Esophagus mucosa (tissue), 1 donor: ENCODE measurements around the gene CRY1. TPM values are rescaled to one million over a fixed set of nuclear protein-coding genes. Genes with fewer than 3 reads are reported as not detected.
"Not testable (repeated sequence)": the region's sequence is repeated elsewhere in the genome, so short reads cannot be mapped to it uniquely, and the experiment has no call there.

ENCODE experiments used
- ATAC-seq: fragments of 200-7000 bp; cut with Tn5 transposase; one replicate; pipeline ENCODE4 v1.9.1; 2020
- total RNA-seq: library from RNA; stranded (reverse); gene quantifications from one replicate; pipeline ENCODE4 v1.2.4, GENCODE V29; 2023
- donor health status: DM: yes; HTN: yes; CAD: no.

The CRY1 gene
- total RNA-seq, 1 donor from 2014 or later = 5.0 TPM

DNA sequence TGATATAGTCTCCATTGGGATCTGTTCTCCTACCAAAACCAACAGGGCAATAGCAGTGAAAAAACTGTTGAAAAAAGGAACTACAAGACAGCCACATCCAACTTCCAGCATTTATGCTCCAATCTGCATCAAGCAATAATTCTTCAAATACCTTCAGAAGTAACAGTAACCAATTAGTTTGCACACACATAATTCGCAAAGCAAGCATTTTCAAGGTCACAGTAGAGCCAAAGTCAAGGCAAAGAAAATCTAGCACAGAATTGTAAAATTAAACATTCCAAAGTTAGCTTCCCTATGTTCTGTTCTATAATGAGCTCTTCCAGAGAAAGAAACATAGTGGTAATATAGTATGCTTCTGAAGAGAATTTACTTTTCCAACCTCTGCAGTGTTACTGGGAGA is 95.4 kb downstream of the CRY1 start:
- no peak for ATAC-seq

DNA sequence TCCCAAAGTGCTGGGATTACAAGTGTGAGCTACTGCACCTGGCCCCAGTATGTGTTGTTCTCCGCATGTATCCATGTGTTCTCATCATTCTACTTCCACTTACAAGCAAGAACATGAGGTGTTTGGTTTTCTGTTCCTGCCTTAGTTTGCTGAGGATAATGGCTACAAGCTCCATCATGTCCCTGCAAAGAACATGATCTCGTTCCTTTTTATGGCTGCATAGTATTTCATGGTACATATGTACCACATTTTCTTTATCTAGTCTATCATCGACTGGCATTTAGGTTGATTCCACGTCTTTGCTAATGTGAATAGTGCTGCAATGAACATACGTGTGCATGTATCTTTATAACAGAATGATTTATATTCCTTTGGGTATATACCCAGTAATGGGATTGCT is 97.2 kb downstream of the CRY1 start:
- not testable (repeated sequence) for ATAC-seq

DNA sequence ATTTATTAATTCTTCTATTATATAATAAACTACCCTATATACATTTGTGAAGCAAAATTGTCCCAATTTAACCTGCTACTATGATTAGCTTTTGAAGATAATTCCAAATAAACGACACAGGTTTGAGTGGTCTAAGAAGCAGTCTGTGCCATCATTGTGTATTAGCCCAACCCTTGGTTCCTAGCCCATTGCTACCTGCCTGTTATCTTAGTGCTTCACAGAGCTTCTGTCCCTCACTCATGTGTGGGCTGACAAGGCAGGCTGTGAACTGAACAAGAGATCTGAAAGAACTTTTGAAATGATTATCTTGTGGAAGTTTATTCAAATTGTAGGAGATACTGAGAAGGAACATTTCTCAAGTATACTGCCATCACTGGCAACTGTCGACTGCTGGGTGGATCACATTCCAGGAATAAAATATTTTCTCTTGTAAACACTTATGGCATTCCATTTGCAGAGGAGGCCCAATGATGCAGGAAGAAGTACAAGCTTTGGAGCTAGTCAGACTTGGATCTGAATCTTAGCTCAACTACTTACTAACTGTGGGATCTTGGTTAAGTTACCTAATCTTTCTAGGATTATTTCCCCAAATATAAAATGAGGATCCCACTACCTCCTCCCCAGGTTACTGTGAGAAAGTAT is 98.6 kb downstream of the CRY1 start:
- ATAC-seq = no peak

DNA sequence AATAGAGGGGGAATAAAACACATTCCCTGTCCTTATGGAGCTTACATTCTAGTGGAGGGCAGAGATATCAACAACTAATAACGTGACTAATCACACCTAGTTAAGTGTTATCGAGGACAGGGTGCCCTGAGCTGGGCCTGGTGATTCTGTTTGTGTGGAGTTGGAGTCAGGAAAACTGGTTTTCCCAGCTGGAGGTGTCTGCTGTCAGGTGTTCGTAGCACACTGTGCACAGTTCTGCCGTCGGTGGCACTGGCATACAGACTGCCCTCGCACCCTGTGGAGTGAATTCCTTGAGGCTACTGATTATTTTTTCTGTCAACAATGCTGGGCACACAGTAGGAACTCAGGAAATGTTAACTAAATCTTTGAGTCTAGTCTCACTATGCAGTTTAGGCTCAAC is 105.5 kb downstream of the CRY1 start:
- ATAC-seq = peak; percentile 49

DNA sequence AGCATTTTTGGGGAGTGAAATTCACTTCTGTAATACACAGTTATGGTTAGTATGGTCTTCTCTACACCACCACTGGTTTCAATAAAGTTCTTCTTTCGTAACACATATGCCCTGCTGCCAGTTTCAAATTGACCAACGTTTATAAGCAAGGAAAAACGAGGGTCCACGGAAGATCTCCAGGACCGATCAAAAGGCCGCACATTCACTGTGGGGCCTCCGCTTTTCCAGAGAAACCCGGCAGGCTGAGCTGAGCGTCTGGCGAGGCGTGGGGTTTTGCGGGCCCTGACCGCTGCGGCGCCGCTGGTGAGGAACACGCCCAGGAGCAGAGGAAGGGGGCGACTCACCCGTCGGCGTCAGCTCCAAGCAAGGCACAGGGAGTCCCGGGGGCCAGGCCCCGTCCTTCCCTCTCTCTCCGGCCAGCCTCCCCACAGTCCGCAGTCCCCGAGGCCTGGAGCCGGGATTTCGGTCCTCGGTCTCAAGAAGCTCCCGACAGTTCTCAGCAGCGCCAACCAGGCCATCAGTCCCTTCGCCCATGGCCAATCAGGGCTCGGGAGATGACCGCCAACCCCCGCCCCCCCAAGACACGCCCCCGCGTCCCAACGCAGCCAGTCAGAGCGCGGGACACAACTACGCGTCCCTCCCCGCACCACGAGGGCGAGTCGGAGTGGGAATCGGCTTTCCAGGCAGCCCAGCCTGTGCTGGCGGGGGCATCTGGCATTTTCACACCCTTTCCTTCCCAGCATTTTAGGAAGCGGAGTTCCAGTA is 106.5 kb downstream of the CRY1 start, which contains the start of gene MTERF2:
MTERF2 (minus strand) TSS at position 522 of the 765 bp plus-strand sequence. CDS start 8,432 bp downstream, outside the sequence.
- ATAC-seq = peak; percentile 99

DNA sequence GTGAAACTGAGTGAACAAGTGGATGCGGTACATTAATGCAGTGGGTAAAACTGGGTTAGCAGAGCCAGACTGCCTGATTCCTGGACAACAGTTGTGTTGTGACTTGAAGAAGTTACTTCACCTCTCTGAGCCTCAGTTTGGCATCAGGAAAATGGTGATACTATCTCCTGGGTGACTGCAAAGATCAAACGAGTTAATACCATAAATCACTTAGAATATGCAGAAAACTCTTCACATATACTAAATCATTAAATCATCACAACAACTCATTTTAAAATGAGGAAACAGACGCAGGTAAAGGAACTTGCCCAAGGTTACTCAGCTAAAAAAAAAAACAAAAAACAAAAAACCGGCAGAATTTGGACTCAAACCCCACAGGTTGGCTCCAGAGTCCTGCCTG is 107.2 kb downstream of the CRY1 start:
- no peak for ATAC-seq

DNA sequence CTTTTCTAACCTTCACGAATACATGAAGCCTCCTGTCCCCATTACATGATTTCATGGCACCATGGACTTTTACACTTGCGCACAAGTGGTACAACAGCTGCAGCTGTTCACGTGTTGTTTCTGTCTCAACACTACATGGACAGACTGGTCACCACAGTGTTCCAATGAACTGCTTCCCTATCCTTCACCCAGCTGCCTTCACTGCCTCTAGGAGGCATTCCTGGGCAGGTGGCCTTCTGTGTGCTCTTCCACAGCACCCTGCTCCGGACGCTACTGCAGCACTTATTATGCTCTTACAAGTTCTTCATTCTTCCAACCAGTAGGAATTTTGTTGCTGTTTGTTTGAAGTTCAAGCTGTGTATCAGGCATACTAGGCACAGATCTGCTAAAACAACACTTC is 107.9 kb downstream of the CRY1 start:
- ATAC-seq = no peak

DNA sequence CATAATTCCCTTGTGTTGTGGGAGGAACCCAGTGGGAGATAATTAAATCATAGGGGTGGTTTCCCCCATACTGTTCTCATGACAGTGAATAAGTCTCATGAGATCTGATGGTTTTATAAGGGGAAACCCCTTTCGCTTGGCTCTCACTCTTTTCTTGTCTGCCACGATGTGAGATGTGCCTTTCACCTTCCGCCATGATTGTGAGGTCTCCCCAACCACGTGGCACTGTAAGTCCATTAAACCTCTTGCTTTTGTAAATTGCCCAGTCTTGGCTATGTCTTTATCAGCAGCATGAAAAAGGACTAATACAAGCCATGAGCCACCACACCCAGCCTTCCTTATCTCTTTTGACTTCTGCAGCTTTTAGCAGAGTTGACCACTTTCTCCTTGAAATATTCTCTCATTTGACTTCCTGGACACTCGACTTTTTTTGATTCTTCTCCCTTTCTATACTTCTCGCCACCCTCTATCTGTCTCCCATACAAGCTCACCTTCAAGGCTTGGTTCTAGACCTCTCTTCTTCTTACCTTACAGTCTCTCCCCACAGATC is 108.7 kb downstream of the CRY1 start:
- no peak for ATAC-seq

DNA sequence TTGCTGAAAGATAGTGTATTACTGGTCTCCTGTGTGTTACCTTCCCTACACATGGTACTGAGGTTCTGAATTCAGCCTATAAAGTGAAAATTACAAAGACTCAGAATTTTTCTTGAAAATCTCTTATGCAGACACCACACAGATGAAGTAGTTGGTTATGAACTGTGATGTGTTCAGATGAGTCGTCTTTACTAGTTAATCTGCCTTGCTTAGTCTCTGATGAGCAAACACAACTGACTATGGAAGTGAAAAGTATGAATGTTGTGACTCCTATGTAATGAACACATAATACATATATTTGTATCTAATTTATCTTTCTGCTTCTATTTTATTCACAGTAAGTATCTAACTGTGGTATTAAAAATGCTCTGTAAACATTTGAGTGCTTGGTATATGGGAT is 111.1 kb downstream of the CRY1 start:
- no peak for ATAC-seq

DNA sequence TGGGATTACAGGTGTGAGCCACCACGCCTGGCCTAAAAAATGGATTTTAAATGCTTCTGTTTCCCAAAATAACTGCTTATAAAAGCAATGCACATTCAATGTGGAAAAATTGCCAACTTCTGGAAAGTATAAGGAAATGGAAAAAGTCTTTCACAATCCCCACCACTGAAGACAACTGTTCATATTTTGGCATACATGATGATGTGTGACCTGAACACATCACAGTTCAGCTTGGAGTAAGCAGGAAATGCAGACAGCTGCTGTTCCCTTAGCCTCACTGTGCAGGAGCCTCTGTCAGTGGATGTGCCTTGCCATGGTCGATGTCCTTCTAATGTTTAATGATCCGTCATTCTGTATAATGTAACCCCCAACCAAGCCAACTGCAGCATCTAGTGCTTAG is 111.6 kb downstream of the CRY1 start:
- ATAC-seq = no peak

DNA sequence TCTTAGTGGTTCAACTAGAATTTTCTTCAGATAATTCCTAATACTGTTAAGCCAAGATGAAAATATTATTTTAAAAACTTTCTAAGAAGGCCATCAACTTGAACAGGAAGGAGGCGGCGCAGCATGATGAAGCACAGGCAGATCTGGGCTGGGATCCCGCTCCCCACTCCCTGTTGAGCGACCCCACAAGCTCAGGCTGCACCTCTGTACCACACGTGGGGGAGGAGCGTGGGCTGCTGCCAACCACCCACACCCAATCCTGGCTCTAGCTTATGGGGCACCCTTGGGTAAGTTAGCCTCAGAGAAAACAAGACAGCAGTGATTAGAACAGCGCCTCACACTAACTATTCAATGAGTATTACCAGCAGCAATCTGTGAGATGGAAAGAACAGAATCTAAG is 112.4 kb downstream of the CRY1 start:
- ATAC-seq = no peak

DNA sequence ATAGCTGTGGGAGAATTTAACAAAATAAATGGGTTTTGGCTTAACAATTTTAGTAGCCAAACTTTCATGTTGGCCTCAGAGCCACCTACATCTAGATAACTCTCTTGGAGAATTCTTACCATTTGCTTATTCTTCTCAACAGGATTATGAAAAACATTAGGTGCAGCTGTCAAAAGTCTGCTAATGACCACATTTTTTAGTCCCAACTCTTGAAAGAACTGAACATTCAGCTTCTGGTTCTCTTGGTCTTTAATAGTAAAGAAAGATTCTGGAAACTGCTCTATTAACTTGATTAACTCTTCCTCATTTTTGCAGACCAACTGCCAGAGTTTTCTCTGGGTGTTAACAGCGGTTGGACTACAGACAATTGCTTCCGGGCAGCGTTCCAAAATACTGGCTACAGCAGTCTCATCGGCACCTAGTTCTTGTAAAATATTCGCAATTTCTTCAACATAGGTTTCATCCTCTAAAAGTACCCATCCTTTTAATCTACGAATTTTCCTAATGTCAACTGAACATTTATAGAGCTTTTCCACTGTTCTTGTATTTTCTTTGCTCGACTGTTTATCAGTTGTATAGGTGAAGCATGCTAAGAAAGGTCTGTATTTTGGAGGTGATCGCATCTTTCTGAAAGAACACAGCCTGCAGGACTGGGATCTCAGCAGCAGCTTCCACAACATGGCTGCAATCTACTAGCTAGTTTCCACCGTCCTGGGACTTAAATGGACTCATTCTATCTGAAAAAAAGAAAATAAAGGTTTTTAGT is 115.1 kb downstream of the CRY1 start:
- ATAC-seq = no peak

DNA sequence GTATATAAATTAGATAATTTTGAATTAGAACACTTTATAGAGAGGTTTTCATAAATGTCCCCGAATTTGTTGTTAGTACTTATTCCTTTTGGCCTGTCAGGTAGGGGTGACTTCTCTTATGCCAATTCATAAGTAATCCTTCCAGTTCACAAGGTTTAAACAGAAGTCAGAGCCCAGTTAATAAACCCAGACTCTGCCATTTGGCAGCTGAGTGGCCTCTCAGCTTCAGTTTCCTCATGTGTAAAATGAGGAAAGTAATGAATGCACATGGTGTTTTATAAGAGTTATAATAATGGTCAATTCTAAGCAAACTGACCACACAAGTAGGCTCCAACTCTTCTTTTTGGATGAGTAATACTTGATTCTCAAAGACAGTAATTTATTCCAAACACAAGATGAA is 116.7 kb downstream of the CRY1 start:
- no peak for ATAC-seq

DNA sequence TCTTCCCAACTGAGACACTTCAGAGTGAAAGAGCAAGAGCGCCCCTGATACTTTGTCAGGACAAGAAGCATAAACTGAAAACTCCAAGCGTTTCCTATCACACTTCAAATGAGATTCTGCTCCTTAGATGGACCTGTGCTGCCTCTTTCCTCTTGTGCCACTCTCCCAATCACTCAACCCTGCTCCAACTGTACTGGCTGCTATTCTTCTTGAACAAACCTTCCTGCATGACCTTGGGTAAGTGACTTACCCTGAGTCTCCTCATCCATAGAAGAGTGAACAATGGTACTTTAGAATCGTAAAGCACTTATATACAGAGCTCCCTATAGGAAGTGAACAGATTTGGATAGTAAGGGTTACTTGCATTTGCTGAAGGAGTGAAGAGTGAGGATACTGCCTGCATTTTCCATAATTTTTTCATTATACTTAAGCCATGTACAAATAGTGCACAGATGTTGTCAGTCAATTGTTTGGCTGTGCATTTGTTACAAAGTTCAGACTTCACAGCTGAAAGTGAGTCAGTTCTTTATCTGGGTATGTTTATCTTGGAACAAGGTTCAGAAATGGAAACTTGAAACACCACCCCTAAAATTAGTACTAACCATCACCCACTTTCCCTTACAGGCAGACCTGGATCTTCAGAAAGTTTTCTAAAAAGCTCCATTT is 117.2 kb downstream of the CRY1 start:
- no peak for ATAC-seq

DNA sequence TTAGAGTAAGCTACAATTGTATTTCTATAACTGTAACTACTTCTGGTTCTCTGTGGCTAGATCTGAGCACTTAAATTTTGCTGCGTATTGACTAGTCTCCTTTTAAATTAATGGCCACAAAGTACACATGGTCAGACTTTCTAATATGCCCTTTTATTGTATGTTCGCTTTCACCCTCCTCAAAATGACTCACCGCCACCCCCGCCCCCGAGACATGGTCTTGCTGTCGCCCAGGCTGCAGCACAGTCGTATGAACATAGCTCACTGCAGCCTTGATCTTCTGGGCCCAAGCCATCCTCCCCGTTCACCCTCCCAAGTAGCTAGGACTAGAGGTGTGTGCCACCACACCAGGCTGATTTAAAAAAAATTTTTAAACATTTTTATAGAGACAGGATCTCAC is 118.3 kb downstream of the CRY1 start:
- ATAC-seq = no peak

DNA sequence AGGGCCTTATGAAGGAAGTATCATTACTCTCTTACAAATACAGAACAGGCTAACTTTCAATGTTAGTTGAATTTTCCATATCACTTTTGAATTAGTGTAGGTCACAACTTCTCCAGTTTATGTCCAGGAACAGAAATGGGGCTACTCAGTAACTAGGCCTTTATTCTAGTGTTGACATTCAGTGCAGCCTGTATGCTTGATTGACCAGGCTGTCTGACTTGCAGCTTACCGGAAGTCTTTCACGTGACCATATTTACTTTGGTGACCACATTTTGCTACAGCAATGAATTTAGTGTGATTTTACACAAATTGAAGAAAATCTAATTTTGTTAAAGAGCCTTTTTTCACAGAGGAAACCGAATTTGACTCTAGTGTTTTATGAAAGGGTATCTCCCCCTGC is 118.8 kb downstream of the CRY1 start:
- ATAC-seq = no peak

DNA sequence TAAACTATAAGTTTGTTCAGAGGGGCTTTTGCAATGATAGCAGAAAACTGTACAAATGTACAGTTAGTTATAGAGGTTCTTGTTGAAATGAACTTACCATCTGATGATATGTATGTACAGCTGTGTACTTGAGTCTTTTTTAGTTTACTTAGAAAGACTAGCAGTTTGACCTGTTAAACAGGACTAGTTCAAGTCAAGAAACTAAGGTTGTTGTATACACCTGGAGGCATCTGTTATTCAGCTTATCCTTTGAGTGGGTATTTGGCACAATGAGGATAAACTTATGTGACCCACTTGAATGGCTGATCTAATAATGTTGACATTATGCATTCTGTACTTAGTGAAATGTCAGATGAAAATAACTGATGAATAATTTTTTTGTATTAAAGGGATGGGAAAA is 119.8 kb downstream of the CRY1 start:
- ATAC-seq = no peak

DNA sequence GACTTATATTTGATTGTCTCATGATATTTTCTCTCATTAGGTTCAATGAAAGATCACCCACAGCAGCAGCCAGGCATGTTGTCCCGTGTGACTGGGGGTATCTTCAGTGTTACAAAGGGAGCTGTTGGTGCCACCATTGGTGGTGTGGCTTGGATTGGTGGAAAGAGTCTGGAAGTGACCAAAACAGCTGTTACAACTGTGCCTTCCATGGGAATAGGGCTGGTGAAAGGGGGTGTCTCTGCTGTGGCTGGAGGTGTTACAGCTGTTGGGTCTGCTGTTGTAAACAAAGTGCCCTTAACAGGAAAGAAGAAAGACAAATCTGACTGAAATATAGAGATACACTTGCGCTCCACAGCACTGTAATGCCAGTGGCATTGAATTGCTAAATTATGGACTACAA is 122.3 kb downstream of the CRY1 start:
- no peak for ATAC-seq

DNA sequence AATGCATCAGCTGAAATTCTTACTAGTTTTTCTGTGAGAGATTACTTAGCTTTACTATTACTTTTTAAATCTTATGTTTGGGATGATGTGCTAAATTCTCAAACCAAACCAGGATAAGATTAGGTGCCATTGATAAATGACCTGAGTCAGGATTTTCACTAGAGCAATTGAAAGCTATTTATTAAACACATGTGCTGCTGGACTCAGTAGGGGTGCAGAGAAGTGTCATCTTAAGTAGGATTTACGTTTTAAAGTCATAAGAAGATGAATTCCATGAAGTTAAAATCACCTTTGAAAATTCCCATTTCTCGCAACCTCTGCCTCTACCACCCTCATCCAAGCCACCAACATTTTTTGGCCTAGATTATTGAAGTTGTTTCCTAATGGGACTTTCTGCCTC is 128.8 kb downstream of the CRY1 start:
- no peak for ATAC-seq

DNA sequence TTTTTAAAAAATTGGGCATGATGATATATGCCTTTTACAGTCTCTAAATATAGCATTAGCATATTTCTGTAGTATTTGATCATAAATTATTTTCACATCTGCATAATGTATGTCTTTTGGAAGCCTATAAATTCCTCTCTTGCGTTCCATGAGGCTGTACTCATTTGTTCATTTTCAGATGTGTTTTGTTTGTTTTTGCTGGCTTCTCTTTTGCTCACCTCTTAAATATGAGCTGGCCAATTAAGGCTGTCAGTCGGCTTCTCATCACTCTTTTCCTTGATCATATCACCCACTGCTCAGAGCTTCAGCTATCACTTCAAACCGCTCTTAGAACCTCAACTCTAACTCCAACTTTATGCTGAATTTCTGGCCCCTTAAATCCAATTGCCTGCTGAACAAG is 131.1 kb downstream of the CRY1 start:
- ATAC-seq = no peak

DNA sequence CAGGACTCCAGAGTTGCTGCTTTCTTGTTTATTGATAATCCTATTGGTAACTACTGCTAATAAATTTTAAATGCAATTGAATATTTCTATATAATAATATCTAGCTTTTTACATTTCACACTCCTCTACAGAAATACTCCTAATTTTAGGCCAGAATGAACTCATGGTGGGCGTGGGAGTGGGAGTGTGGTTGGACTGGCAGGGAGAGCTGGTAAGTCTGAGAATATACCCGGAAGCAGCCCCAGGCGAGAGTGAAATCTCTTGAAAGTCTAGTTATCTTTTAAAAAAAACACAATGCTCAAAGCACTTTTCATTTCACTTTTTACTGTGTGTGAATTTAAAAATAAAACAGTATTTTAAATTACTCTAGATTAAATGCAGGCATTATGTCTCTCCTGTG is 132.9 kb downstream of the CRY1 start:
- ATAC-seq = no peak

DNA sequence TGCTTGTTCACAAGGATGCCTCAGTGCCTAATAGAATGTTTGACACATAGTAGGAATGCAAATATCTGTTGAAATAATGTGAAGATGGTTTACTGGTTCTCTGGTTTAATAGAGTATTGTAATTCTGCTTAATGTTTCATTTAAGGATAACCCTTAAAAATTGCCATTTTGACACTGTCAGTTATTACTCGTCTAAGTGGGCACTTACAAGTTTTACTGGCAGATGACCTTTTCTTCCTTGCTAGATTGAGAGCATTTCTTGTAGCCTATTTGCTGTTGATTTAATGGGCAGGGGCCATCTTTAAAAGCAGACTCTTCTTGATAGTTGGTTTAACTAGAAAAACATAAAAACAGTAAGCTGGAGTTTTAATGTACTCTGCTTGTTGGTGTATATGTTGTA is 135.8 kb downstream of the CRY1 start:
- ATAC-seq = no peak

DNA sequence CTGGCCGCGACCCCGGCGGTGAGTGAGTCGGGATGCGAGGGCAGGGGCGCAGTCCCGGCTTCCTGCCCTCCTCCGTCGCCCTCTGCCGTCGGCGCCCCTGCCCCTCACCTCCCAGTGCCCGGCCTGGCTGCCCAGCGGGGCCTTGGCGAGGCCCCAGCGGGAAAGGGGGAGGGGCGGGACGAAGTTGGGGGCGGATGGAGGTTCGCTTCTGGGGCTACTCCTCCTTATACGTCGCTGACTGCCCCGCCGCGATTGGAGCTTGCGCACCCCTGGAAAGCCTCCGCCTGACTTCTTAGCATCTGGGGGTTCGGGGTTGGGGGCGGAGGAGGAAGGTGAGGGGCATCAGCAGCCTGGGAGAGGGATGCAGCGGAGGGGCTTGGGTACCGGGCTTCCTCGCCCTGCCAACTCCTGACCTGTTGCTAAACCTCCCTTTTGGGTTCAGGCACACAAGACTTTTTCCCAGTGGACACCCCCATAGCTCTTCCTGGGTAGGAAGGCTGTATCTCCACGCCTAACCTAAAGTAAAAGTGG is 137.2 kb downstream of the CRY1 start:
- peak; percentile 54 for ATAC-seq
